GM12891 (cell line): ENCODE data around the gene ARHGAP18.

Experiments
- POLR2A ChIP-seq: IDR thresholded peaks from 2 replicates; pipeline ENCODE4 v1.6.1; 2011; ENCODE audit warnings: low read depth, low read length, control low read depth
- TAF1 ChIP-seq: IDR thresholded peaks from 2 replicates; pipeline ENCODE4 v1.6.1; 2011; ENCODE audit warnings: low read depth, low read length, control low read depth

DNA sequence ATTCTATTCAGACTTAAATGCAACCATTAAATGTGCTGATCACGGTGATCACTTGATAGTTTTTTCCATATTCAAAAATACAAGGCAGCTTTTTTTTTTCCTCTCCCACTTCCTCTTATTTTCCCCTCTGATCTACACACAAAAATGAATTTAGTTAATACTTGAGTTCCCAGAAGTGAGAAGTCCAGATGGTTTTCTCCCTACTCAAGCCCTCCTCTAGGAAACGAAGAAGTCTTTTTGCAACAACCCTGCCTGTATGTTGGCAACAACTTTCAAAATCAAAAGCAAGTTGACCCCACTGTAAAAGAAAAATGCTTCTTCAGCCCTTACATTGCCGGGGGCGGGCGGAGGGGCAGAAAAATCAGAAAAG is 24.3 kb downstream of the ARHGAP18 start:
- no peak for TF ChIP-seq TAF1
- TF ChIP-seq POLR2A: no peak
